Measurements from ENCODE around the gene CD300H. TPM values are rescaled to one million over a fixed set of nuclear protein-coding genes. Genes with fewer than 3 reads are reported as not detected.

CD300H gene
- polyA plus RNA-seq, 3 donors = 57.9 to 148 (median 84.7) TPM

DNA sequence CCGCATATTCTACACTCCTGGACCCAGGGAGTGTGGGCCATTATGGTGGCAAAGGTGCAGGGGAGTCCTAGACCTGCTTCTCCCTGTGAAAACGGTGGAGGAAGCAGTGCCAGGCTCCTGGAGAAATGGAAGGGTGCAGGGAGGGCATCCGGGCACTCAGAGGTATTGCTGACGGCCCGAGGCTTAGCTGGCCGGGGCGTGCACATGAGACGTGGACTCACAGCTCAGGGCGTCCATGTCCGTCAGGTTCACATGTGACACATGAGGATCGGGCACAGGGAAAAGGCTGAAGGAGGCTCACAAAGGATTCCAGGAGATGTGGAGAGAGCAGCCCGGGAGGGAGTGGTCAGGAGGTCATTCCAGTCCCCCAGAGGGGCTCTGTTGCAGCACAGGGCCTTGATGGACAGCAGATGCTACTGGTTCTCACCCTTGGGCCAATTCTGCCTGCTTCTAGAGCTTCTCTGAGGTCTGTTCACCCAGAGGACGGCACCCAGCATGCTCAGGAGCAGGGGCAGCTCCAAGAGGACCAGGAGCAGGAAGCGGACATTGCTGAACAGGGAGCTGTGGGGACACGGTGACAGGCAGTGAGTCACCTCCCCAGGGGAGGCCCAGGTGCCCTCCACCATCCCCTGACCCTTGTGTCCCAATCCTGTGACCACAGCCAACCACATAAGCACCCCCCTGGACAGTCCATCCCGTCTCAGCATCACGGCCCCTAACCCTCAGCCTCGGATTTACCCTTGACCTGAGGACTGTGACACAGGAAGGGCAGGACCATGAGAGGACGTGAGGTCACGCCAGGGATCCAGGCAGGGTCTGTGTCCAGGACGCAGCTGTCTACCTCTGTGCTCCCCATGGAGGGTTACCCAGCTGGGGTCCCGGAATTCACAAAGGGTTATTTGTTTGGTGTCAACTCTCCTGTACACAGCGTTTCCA lies 25.9 kb downstream of the CD300H start:
- Mint-ChIP-seq H3K27ac (peak overlapping the region in 3 of 7 donors; percentile 7 to 13 (median 11)), H3K27me3 (ENCODE audit: low read depth in 3 of 3) (peaks cover 0 to 3% (median 0%) of the 10 kb centered on the region in 3 donors)
- intact Hi-C loops (cut with micrococcal nuclease) = no loop called here

DNA sequence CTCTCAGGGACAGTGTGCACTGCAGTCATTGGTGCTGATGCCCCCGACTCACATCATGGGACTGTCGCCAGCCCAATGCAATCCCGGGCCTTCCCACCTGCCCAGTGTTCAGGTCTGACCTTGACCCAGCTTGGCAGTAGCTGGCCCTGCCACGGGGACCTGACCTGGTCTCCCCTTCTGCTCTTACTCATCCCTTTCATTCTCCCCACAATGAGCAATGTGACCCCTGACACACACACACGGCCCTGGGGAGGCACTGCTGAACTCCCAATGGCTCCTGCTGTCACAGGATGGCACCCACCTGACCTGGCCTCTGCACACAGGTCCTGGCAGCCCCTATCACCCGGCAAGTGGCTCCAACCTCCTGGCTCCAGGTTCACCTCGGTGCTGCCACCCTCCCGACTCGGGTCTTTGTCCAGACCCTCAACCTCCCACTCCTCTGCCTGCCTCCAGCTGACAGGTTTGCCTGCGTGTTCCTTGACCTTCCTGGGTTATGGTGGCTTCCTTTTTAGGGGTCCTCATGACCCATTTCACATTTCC lies 28.0 kb downstream of the CD300H start:
- Mint-ChIP-seq H3K27ac (peak overlapping the region in 2 of 7 donors; percentile 10 to 51), H3K4me1 (peaks cover 26% of the 10 kb centered on the region), H3K9me3 (peaks cover 0 to 2% (median 0%) of the 10 kb centered on the region in 7 donors), H3K4me3 (no peak overlapping the region), H3K27me3 (ENCODE audit: low read depth in 3 of 3) (no peaks in the 10 kb centered on the region), H3K36me3 (peaks cover 75 to 92% of the 10 kb centered on the region in 2 donors)
- Histone ChIP-seq H2AFZ (ENCODE audit: insufficient read depth, low read depth, low read length, poor library complexity, severe bottlenecking) (no peak overlapping the region), H3K4me3 (replicated peaks in 1 of 3; ENCODE audit: low read depth in 2 of 3, low read length in 3 of 3) (no peak overlapping the region), H3K4me2 (replicated peaks; ENCODE audit: extremely low read depth, low read length, poor library complexity, severe bottlenecking) (no peak overlapping the region), H3K27ac (ENCODE audit: low read depth in 1 of 2, low read length in 2 of 2) (no peak overlapping the region), H3K36me3 (replicated peaks in 1 of 2; ENCODE audit: control insufficient read depth in 1 of 2, insufficient read depth in 2 of 2, low read length in 2 of 2) (peaks cover 55 to 68% of the 10 kb centered on the region in 2 donors), H3K27me3 (ENCODE audit: control insufficient read depth in 2 of 2, insufficient read depth in 2 of 2, low read length in 2 of 2) (no peaks in the 10 kb centered on the region), H3K9me3 (replicated peaks in 1 of 2; ENCODE audit: control insufficient read depth in 1 of 2, insufficient read depth in 1 of 2, low read length in 2 of 2) (no peaks in the 10 kb centered on the region), H3K4me1 (ENCODE audit: control insufficient read depth in 1 of 2, insufficient read depth in 2 of 2, low read length in 2 of 2) (peaks cover 11 to 18% of the 10 kb centered on the region in 2 donors), H3K9ac (ENCODE audit: insufficient read depth, low read length, poor library complexity, severe bottlenecking) (no peak overlapping the region), H3K79me2 (ENCODE audit: insufficient read depth, low read length) (peaks cover 28% of the 10 kb centered on the region), H4K20me1 (ENCODE audit: insufficient read depth, low read length) (peaks cover 88% of the 10 kb centered on the region)
- no peak for DNase-seq
- intact Hi-C loops (cut with micrococcal nuclease) = loop anchor here in 1 of 2 donors (5.0 kb wide), 1 partner anchor 58 kb away; no protein-coding TSS in a partner anchor
- 92% methylated on average over 9 of the region's 10 CpGs for WGBS (ENCODE audit: insufficient coverage)
- TF ChIP-seq, protein P1, sequence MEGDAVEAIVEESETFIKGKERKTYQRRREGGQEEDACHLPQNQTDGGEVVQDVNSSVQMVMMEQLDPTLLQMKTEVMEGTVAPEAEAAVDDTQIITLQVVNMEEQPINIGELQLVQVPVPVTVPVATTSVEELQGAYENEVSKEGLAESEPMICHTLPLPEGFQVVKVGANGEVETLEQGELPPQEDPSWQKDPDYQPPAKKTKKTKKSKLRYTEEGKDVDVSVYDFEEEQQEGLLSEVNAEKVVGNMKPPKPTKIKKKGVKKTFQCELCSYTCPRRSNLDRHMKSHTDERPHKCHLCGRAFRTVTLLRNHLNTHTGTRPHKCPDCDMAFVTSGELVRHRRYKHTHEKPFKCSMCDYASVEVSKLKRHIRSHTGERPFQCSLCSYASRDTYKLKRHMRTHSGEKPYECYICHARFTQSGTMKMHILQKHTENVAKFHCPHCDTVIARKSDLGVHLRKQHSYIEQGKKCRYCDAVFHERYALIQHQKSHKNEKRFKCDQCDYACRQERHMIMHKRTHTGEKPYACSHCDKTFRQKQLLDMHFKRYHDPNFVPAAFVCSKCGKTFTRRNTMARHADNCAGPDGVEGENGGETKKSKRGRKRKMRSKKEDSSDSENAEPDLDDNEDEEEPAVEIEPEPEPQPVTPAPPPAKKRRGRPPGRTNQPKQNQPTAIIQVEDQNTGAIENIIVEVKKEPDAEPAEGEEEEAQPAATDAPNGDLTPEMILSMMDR (IDR thresholded peaks at IDR 0.05) = no peak

More for the DNA sequence above, 25.9 kb downstream of the CD300H start:
- WGBS (ENCODE audit: insufficient coverage) = 92% methylated on average over 17 of the region's 23 CpGs
- Histone ChIP-seq H3K27me3 (ENCODE audit: control insufficient read depth in 2 of 2, insufficient read depth in 2 of 2, low read length in 2 of 2) (no peaks in the 10 kb centered on the region), H3K4me2 (replicated peaks; ENCODE audit: extremely low read depth, low read length, poor library complexity, severe bottlenecking) (no peak overlapping the region), H3K79me2 (ENCODE audit: insufficient read depth, low read length) (peaks cover 39% of the 10 kb centered on the region), H3K4me3 (replicated peaks in 1 of 3; ENCODE audit: low read depth in 2 of 3, low read length in 3 of 3) (no peak overlapping the region), H3K4me1 (ENCODE audit: control insufficient read depth in 1 of 2, insufficient read depth in 2 of 2, low read length in 2 of 2) (peaks cover 28 to 37% of the 10 kb centered on the region in 2 donors), H3K36me3 (replicated peaks in 1 of 2; ENCODE audit: control insufficient read depth in 1 of 2, insufficient read depth in 2 of 2, low read length in 2 of 2) (peaks cover 46 to 57% of the 10 kb centered on the region in 2 donors), H2AFZ (ENCODE audit: insufficient read depth, low read depth, low read length, poor library complexity, severe bottlenecking) (no peak overlapping the region), H4K20me1 (ENCODE audit: insufficient read depth, low read length) (peaks cover 82% of the 10 kb centered on the region), H3K9me3 (replicated peaks in 1 of 2; ENCODE audit: control insufficient read depth in 1 of 2, insufficient read depth in 1 of 2, low read length in 2 of 2) (no peaks in the 10 kb centered on the region), H3K9ac (ENCODE audit: insufficient read depth, low read length, poor library complexity, severe bottlenecking) (no peak overlapping the region), H3K27ac (ENCODE audit: low read depth in 1 of 2, low read length in 2 of 2) (peak overlapping the region in 1 of 2 donors; percentile 32)
- Mint-ChIP-seq H3K9me3 (peaks cover 0 to 2% (median 0%) of the 10 kb centered on the region in 7 donors), H3K4me1 (peaks cover 43% of the 10 kb centered on the region), H3K4me3 (no peak overlapping the region), H3K36me3 (peaks cover 71 to 80% of the 10 kb centered on the region in 2 donors)
- no peak for DNase-seq
- TF ChIP-seq, protein P1 (IDR thresholded peaks at IDR 0.05) = no peak
